GM18873 (cell line): ENCODE measurements around the gene PLXNA3.
"Not testable (repeated sequence)": the region's sequence is repeated elsewhere in the genome, so short reads cannot be mapped to it uniquely, and the experiment has no call there.

Experiments
- ATAC-seq: cut with Tn5 transposase; IDR thresholded peaks from one replicate; pipeline ENCODE4 v1.9.1; 2021; ENCODE audit warnings: mild to moderate bottlenecking, moderate library complexity, moderate number of reproducible peaks; ENCODE audit not compliant: unreplicated experiment, low FRiP score

PLXNA3 gene

GRCh38 chrX:154490414-154491083 is 32.5 kb downstream of the PLXNA3 start, which contains the start of gene SLC10A3:
SLC10A3 (minus strand) TSS chrX:154490629; CDS start chrX:154488940, 1,689 bp downstream.
- ATAC-seq, result peak; percentile 52

GRCh38 chrX:154494715-154495114 is 36.6 kb downstream of the PLXNA3 start:
- no peak for ATAC-seq

GRCh38 chrX:154495472-154495922 is 37.4 kb downstream of the PLXNA3 start:
- ATAC-seq, result no peak

- not testable (repeated sequence) for ATAC-seq
Measured at GRCh38 chrX:154496591-154497137, 38.6 kb downstream of the PLXNA3 start.

GRCh38 chrX:154501423-154501822 is 43.3 kb downstream of the PLXNA3 start:
- not testable (repeated sequence) for ATAC-seq

- ATAC-seq, result no peak
Measured at GRCh38 chrX:154502098-154502497, 44.0 kb downstream of the PLXNA3 start.

GRCh38 chrX:154502989-154503388 is 44.9 kb downstream of the PLXNA3 start:
- ATAC-seq, result no peak

- no peak for ATAC-seq
Measured at GRCh38 chrX:154505734-154506133, 47.7 kb downstream of the PLXNA3 start.

GRCh38 chrX:154506483-154507332 is 48.6 kb downstream of the PLXNA3 start:
- ATAC-seq, result no peak

- no peak for ATAC-seq
Measured at GRCh38 chrX:154507673-154508383, 49.7 kb downstream of the PLXNA3 start.

GRCh38 chrX:154508384-154508745 is 50.3 kb downstream of the PLXNA3 start:
- no peak for ATAC-seq

- ATAC-seq, result no peak
Measured at GRCh38 chrX:154509455-154509854, 51.4 kb downstream of the PLXNA3 start.

GRCh38 chrX:154511761-154512160 is 53.7 kb downstream of the PLXNA3 start:
- no peak for ATAC-seq

- no peak for ATAC-seq
Measured at GRCh38 chrX:154512879-154513553, 54.9 kb downstream of the PLXNA3 start.

- no peak for ATAC-seq
Measured at GRCh38 chrX:154513716-154514115, 55.6 kb downstream of the PLXNA3 start.

GRCh38 chrX:154515090-154515965 is 57.2 kb downstream of the PLXNA3 start:
- no peak for ATAC-seq

GRCh38 chrX:154515966-154516655 is 58.0 kb downstream of the PLXNA3 start, which contains the start of gene FAM3A:
FAM3A (minus strand) TSS chrX:154516232; CDS start chrX:154515772, 460 bp downstream.
- peak; percentile 69 for ATAC-seq

- peak; percentile 7 for ATAC-seq
Measured at GRCh38 chrX:154516656-154517100, 58.6 kb downstream of the PLXNA3 start.
